ENCODE measurements around the gene ADRA2C. TPM values are rescaled to one million over a fixed set of nuclear protein-coding genes. Genes with fewer than 3 reads are reported as not detected.

Gene ADRA2C
- polyA plus RNA-seq, 3 donors from 2014 or later: not detected

DNA sequence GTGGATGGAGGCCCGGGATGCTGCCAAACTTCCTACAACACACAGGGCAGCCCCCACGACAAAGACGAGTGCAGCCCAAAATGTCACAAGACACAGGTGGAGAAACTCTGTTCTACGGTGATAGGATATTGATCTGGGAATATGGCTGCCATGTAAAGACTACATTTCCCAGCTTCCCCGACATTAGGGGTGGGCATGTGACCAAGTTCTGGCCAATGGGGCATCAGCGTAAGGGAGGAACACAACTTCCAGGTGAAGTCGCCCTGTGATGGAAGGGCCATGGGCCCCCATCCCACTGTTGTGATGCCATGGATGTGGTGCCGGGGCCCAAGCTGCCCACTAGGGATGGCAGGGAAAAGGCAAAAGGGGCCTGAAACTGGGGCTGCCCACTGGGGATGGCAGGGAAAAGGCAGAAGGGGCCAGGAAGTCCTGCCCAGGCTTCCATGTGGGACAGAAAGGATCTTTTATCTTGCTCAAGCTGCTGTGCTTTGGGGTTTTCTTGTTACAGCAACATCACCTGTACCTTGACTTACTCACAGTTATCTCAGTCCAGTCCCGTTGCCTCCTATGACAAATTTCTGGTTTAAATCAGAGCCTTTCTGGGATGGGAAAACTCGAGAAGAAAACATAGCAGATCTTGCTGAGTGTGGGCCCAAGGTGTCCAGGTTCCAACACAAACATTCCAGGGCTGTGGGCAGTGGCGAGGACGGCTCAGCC, 9.7 kb upstream of the ADRA2C start:
- H3K9me3 Mint-ChIP-seq: no peaks in the 10 kb centered on the region
- peaks cover 2 to 14% (median 7%) of the 10 kb centered on the region in 3 donors for H3K27me3 Mint-ChIP-seq (ENCODE audit: low read depth in 3 of 3)
- no peak overlapping the region for H3K4me3 Mint-ChIP-seq
- H3K27ac Mint-ChIP-seq: no peak overlapping the region
- DNase-seq: no peak
- H3K4me1 Mint-ChIP-seq: no peaks in the 10 kb centered on the region
- no peaks in the 10 kb centered on the region for H3K36me3 Mint-ChIP-seq

GRCh38 chr4:3759236-3759635, 6.9 kb upstream of the ADRA2C start:
- DNase-seq: no peak
- H3K36me3 Mint-ChIP-seq: no peaks in the 10 kb centered on the region
- H3K27me3 Mint-ChIP-seq (ENCODE audit: low read depth in 3 of 3): peaks cover 7 to 13% (median 9%) of the 10 kb centered on the region in 3 donors
- no peaks in the 10 kb centered on the region for H3K9me3 Mint-ChIP-seq
- H3K4me3 Mint-ChIP-seq: no peak overlapping the region
- H3K27ac Mint-ChIP-seq: no peak overlapping the region
- no peaks in the 10 kb centered on the region for H3K4me1 Mint-ChIP-seq

DNA sequence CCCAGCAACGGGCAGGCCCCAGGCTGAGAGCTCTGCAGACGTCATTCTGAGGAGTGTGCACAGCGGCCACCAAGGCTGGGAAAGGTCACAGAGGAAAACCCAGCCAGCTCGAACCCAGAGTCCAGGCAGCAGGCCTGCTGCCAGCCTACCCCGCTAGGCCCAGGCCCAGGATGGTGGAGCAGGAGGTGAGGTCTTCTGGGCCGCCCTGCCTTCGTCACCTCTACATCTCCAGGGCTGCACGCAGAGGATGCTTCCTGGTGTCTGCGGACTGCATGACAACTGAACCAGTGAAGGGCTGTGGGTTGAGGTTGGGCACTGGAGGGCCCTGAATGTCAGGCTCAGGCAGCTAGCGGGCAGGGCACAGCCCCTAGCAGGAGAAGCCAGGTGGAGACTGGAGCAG, 5.8 kb upstream of the ADRA2C start:
- Mint-ChIP-seq H3K27me3 (ENCODE audit: low read depth in 3 of 3) (peaks cover 4 to 13% (median 12%) of the 10 kb centered on the region in 3 donors), H3K4me3 (no peak overlapping the region), H3K27ac (no peak overlapping the region), H3K9me3 (no peaks in the 10 kb centered on the region), H3K36me3 (no peaks in the 10 kb centered on the region), H3K4me1 (no peaks in the 10 kb centered on the region)
- no peak for DNase-seq

- H3K27me3 Mint-ChIP-seq (ENCODE audit: low read depth in 3 of 3): peaks cover 4 to 12% (median 8%) of the 10 kb centered on the region in 3 donors
- no peaks in the 10 kb centered on the region for H3K9me3 Mint-ChIP-seq
- no peak for DNase-seq
- no peak overlapping the region for H3K27ac Mint-ChIP-seq
- no peak overlapping the region for H3K4me3 Mint-ChIP-seq
- no peaks in the 10 kb centered on the region for H3K4me1 Mint-ChIP-seq
- H3K36me3 Mint-ChIP-seq: no peaks in the 10 kb centered on the region
Observed at GRCh38 chr4:3760841-3761240, 5.3 kb upstream of the ADRA2C start.

- Mint-ChIP-seq H3K27me3 (ENCODE audit: low read depth in 3 of 3) (peaks cover 6 to 17% (median 9%) of the 10 kb centered on the region in 3 donors), H3K4me3 (no peak overlapping the region), H3K27ac (no peak overlapping the region), H3K36me3 (no peaks in the 10 kb centered on the region), H3K9me3 (no peaks in the 10 kb centered on the region), H3K4me1 (peaks cover 0 to 5% of the 10 kb centered on the region in 2 donors)
- no peak for DNase-seq
Observed at GRCh38 chr4:3762264-3762663, 3.9 kb upstream of the ADRA2C start.

DNA sequence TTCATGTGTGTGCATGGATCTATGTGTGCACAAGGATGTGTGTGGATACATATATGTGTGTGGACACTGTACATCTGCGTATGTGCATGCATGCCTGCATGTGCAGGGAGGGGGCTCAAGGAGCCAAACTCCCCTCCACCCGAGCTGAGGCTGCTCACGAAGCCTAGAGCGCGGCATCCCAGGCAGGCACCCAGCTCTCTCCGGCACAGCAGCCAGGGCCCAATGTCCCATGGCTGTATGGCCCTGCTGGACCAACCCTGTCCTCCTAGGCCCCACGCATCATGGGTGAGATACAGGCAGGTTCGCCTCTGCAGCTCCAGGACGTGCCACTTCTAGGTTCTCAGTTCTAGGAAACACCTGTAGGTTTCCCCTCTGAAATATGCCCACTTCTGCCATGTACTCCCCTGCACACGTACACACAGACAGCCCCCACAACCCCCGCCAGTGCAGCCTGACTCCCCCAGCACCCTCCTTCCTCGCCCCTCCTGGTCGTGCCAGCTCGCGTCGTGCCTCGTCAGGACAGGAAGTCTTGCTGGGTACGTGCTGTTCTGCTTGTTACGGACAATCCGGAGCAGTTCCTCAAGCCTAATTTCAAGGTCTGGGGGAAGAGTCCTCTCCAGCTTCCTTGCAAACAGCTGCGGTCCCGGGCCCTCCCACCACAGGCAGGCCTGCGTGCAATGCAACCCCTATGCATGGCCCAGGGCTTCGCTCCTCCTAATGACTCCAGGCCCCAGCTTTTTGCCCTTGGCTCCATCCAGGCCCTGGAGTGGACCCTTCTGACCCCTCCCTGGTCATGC, 3.2 kb upstream of the ADRA2C start:
- H3K27me3 Mint-ChIP-seq (ENCODE audit: low read depth in 3 of 3): peaks cover 6 to 20% (median 11%) of the 10 kb centered on the region in 3 donors
- H3K4me1 Mint-ChIP-seq: peaks cover 6 to 8% of the 10 kb centered on the region in 2 donors
- no peak overlapping the region for H3K27ac Mint-ChIP-seq
- H3K36me3 Mint-ChIP-seq: no peaks in the 10 kb centered on the region
- H3K9me3 Mint-ChIP-seq: peaks cover 0 to 2% (median 0%) of the 10 kb centered on the region in 6 donors
- no peak for DNase-seq
- peak overlapping the region in 1 of 5 donors; percentile 5 for H3K4me3 Mint-ChIP-seq

DNA sequence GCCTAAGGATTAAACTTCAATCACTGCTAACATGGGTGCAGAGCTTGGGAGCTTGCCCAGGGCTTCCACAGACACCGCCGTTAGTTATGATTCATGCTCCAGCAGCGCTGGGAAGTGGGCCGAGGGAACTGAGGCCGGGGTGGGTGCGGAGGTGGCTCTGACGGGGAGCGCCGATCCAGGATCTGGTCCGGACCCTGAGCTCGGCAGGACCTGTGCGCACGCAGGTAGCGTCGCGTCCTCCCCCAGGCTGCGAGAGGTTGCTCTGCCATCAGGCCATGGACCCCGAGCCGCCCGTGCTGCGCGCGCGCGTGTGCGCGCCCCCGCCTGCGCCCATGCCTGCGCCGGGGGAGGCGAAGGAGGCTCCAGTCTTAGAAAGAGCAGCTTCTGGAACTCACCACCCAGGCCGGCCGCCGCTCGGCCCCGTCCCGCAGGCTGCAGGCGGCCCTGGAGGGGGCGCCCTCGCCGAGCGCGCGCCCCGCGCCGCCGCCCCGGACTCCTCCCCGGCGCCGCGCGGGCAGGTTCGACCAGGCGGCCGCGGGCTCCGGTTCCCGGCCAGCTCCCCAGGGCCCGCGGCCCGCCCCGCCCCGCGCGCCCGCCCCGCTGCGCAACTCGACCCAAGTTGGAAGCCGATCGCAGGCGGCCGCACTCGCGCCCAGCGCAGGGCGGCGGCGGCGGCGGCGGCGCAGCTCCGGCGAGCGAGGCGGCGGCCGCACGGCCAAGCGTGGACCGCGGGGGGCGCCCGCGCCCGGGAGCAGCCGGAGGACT, 732 bp upstream of the ADRA2C start:
- DNase-seq: no peak
- H3K27me3 Mint-ChIP-seq (ENCODE audit: low read depth in 3 of 3): peaks cover 6 to 20% (median 8%) of the 10 kb centered on the region in 3 donors
- H3K4me1 Mint-ChIP-seq: peaks cover 6 to 11% of the 10 kb centered on the region in 2 donors
- H3K36me3 Mint-ChIP-seq: no peaks in the 10 kb centered on the region
- peaks cover 0 to 2% (median 0%) of the 10 kb centered on the region in 6 donors for H3K9me3 Mint-ChIP-seq
- H3K27ac Mint-ChIP-seq: no peak overlapping the region
- peak overlapping the region in 1 of 5 donors; percentile 44 for H3K4me3 Mint-ChIP-seq

DNA sequence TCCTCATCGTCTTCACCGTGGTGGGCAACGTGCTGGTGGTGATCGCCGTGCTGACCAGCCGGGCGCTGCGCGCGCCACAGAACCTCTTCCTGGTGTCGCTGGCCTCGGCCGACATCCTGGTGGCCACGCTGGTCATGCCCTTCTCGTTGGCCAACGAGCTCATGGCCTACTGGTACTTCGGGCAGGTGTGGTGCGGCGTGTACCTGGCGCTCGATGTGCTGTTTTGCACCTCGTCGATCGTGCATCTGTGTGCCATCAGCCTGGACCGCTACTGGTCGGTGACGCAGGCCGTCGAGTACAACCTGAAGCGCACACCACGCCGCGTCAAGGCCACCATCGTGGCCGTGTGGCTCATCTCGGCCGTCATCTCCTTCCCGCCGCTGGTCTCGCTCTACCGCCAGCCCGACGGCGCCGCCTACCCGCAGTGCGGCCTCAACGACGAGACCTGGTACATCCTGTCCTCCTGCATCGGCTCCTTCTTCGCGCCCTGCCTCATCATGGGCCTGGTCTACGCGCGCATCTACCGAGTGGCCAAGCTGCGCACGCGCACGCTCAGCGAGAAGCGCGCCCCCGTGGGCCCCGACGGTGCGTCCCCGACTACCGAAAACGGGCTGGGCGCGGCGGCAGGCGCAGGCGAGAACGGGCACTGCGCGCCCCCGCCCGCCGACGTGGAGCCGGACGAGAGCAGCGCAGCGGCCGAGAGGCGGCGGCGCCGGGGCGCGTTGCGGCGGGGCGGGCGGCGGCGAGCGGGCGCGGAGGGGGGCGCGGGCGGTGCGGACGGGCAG, 792 bp downstream of the ADRA2C start:
- Mint-ChIP-seq H3K27me3 (ENCODE audit: low read depth in 3 of 3) (peaks cover 9 to 24% (median 10%) of the 10 kb centered on the region in 3 donors), H3K27ac (no peak overlapping the region), H3K4me1 (peaks cover 6 to 11% of the 10 kb centered on the region in 2 donors), H3K36me3 (no peaks in the 10 kb centered on the region), H3K4me3 (peak overlapping the region in 4 of 5 donors; percentile 18 to 61 (median 49)), H3K9me3 (peaks cover 0 to 2% (median 0%) of the 10 kb centered on the region in 6 donors)
- no peak for DNase-seq

DNA sequence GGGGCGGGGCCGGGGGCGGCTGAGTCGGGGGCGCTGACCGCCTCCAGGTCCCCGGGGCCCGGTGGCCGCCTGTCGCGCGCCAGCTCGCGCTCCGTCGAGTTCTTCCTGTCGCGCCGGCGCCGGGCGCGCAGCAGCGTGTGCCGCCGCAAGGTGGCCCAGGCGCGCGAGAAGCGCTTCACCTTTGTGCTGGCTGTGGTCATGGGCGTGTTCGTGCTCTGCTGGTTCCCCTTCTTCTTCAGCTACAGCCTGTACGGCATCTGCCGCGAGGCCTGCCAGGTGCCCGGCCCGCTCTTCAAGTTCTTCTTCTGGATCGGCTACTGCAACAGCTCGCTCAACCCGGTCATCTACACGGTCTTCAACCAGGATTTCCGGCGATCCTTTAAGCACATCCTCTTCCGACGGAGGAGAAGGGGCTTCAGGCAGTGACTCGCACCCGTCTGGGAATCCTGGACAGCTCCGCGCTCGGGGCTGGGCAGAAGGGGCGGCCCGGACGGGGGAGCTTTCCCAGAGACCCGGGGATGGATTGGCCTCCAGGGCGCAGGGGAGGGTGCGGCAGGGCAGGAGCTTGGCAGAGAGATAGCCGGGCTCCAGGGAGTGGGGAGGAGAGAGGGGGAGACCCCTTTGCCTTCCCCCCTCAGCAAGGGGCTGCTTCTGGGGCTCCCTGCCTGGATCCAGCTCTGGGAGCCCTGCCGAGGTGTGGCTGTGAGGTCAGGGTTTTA, 1.5 kb downstream of the ADRA2C start:
- H3K9me3 Mint-ChIP-seq: peaks cover 0 to 2% (median 0%) of the 10 kb centered on the region in 6 donors
- no peak for DNase-seq
- peak overlapping the region; percentile 65 to 82 (median 73) for H3K4me3 Mint-ChIP-seq
- peaks cover 6 to 11% of the 10 kb centered on the region in 2 donors for H3K4me1 Mint-ChIP-seq
- peaks cover 9 to 20% (median 10%) of the 10 kb centered on the region in 3 donors for H3K27me3 Mint-ChIP-seq (ENCODE audit: low read depth in 3 of 3)
- H3K36me3 Mint-ChIP-seq: no peaks in the 10 kb centered on the region
- no peak overlapping the region for H3K27ac Mint-ChIP-seq

DNA sequence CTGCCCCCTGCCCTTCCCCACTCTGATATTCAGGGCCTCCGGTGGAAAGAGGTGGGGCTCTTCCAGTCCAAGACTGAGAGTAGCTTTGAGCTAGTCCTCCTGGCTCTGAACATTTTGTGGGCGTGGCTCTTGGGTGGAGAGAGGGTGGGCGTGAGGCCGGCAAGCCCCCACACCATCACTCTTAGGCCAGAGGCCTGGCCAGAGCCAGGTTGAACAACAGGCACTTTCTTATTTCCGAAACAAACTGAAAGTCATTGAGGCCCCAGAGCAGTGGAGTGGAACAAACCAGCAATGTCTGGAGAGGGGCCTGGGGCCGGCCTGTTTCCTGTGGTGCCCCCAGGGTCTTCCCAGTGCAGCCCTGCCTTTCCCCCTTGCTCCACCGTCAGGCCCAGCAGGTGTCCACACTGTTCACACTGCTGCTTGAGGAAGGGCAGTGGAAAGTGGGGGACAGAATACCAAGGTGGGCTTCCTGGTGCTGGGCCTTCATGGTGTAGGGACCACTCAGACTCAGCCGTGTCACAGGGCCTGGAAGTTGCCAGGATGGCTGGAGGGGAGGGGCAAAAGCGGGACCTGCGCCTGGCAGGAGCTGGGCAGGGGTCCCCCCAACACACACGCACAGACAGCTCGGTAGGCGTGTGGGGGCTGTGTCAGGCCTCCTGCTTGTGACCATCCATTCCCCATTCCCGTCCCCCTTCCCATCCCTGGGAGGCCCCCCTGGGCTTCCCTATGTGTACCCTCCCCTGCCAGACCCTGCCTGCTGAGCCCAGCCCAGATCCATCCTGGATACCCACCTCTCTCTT, 2.9 kb downstream of the ADRA2C start:
- Mint-ChIP-seq H3K36me3 (no peaks in the 10 kb centered on the region), H3K9me3 (peaks cover 0 to 2% (median 0%) of the 10 kb centered on the region in 6 donors), H3K4me3 (no peak overlapping the region), H3K27me3 (ENCODE audit: low read depth in 3 of 3) (peaks cover 9 to 18% (median 10%) of the 10 kb centered on the region in 3 donors), H3K27ac (no peak overlapping the region), H3K4me1 (peaks cover 6 to 11% of the 10 kb centered on the region in 2 donors)
- no peak for DNase-seq

- Mint-ChIP-seq H3K4me1 (peaks cover 6 to 11% of the 10 kb centered on the region in 2 donors), H3K27ac (no peak overlapping the region), H3K4me3 (no peak overlapping the region), H3K9me3 (peaks cover 0 to 2% (median 0%) of the 10 kb centered on the region in 6 donors), H3K27me3 (ENCODE audit: low read depth in 3 of 3) (peaks cover 9 to 16% (median 10%) of the 10 kb centered on the region in 3 donors), H3K36me3 (no peaks in the 10 kb centered on the region)
- DNase-seq: no peak
Observed at GRCh38 chr4:3769642-3770184, 3.5 kb downstream of the ADRA2C start.
